Mucosa of stomach (tissue), 1 donor: ENCODE results near the gene ANKRD11.

Experiments used
- H3K27me3 ChIP-seq: one replicate; pipeline ENCODE4 v1.7.0; 2013; ENCODE audit warnings: mild to moderate bottlenecking, low read length; ENCODE audit not compliant: control insufficient read depth, insufficient read depth
- H3K36me3 ChIP-seq: one replicate; pipeline ENCODE4 v1.7.0; 2013; ENCODE audit warnings: low read length; ENCODE audit not compliant: control insufficient read depth, insufficient read depth
- H3K4me1 ChIP-seq: one replicate; pipeline ENCODE4 v1.7.0; 2013; ENCODE audit warnings: mild to moderate bottlenecking, low read length; ENCODE audit not compliant: control insufficient read depth, insufficient read depth
- H3K4me3 ChIP-seq: one replicate; pipeline ENCODE4 v1.7.0; 2013; ENCODE audit warnings: low read length
- H3K9ac ChIP-seq: one replicate; pipeline ENCODE4 v1.7.0; 2013; ENCODE audit warnings: mild to moderate bottlenecking, low read length, moderate library complexity
- H3K9me3 ChIP-seq: one replicate; pipeline ENCODE4 v1.7.0; 2013; ENCODE audit warnings: mild to moderate bottlenecking, low read length, moderate library complexity; ENCODE audit not compliant: control insufficient read depth
- donor health status: Pancreatic carcinoma.

The ANKRD11 gene

DNA sequence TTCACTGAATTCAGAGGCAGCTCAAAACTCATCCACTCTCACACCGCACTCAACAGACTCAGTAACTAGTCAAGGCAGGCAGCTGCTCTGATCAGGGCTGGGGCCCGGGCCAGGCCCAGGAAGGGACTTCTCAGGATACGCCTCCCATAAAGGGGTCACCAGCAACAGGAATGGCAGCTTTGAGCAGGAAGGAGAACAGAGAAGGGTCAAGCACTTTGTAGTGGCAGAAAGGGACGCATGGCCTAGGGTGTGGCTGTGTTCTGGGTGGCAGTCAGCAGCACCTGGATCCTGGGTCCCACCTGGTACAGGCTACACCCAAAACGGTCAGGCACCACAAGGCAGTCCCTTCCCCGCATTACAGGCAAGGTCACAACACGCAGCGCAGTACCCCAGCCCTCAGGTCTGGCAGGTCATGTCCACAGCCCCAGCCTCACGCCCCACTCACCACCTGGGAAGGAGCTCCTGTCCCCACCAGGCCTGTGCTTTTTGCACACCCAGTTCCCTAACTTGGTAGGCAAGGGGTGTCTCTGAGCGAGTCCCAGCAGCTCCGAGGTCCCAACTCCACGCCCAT lies 173.2 kb downstream of the ANKRD11 start:
- Histone ChIP-seq H3K4me1 (peaks cover 86% of the 10 kb centered on the region), H3K4me3 (no peak overlapping the region), H3K27me3 (no peaks in the 10 kb centered on the region), H3K9me3 (no peaks in the 10 kb centered on the region), H3K9ac (no peak overlapping the region), H3K36me3 (peaks cover 6% of the 10 kb centered on the region)

DNA sequence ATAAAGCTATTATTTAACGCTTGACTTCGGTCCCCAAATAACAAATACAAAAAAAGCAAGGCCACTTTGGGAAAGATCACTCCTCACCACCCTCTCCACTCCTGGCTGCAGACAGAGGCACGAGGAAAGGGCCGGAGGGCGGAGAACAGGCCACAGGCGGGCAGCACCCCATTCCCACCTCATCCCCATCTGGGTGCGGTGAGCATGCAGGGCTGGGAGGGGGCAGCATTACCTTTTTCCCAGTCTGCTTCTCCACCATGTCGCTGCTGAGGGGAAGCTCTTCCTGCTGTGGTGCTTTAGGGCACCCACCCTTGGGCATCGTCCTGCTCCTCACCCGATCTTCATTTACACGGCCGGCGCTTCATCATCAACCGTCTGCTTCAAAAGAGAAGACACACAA lies 173.7 kb downstream of the ANKRD11 start:
- peaks cover 82% of the 10 kb centered on the region for H3K4me1 ChIP-seq
- H3K36me3 ChIP-seq, result peaks cover 6% of the 10 kb centered on the region
- no peaks in the 10 kb centered on the region for H3K9me3 ChIP-seq
- no peak overlapping the region for H3K4me3 ChIP-seq
- no peak overlapping the region for H3K9ac ChIP-seq
- H3K27me3 ChIP-seq, result no peaks in the 10 kb centered on the region

DNA sequence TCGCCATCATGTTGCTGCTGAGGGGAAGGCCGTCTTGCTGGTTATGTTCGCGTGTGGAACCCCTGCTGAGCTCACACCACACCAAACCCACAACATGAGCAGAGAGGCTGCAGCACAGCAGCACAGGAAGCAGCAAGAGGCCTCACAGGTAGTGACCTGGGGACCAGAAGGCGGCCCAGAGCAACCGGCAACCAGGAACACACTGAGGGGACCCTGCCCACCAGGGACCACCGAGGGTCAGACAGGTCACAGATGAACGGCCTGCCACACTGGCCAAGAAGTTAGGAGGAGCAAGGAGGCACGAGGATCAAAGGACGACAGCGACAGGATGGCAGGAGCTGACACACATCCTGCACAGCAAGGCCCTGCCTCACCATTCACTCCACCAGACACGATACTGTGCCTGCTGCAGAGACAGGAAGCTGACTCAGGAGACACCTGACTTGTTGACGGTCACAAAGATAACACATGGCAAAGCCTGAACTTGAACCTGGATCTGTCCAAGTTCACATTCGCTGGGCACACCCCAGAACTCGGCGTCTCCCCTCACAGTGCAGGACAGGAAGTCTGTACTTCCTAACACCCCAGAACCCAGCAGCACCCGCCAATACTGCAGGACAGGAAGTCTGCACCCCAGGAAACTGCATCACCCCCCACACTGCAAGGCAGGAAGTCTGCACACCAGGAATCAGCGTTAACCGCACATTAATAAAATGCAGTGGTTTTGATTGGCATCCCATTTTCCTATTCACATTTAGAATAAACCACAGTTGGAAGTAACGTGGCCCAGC lies 174.4 kb downstream of the ANKRD11 start:
- H3K4me1 ChIP-seq, result peaks cover 75% of the 10 kb centered on the region
- H3K36me3 ChIP-seq, result peaks cover 6% of the 10 kb centered on the region
- H3K4me3 ChIP-seq, result no peak overlapping the region
- no peaks in the 10 kb centered on the region for H3K9me3 ChIP-seq
- H3K9ac ChIP-seq, result no peak overlapping the region
- H3K27me3 ChIP-seq, result no peaks in the 10 kb centered on the region

DNA sequence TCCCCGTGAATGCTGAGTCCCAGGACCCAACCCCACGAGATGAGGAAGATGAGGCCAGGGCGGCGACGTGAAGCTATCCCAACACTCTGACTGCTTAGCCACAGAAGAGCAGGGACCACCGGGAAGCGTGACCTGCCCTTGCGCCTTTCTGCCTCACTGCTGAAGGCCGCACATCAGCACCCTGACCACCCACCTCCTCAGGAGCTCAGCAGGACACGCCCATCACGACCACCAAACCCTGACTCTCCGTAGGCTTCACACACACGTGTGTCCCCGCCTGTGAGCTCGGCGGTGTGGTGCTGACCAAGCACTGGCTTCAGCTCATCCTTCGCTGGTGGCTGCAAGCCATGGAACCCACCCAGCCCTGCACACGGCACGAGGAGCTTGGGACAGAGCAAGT lies 175.1 kb downstream of the ANKRD11 start:
- Histone ChIP-seq H3K4me3 (no peak overlapping the region), H3K4me1 (peaks cover 68% of the 10 kb centered on the region), H3K9ac (no peak overlapping the region), H3K36me3 (peaks cover 6% of the 10 kb centered on the region), H3K9me3 (no peaks in the 10 kb centered on the region), H3K27me3 (no peaks in the 10 kb centered on the region)

DNA sequence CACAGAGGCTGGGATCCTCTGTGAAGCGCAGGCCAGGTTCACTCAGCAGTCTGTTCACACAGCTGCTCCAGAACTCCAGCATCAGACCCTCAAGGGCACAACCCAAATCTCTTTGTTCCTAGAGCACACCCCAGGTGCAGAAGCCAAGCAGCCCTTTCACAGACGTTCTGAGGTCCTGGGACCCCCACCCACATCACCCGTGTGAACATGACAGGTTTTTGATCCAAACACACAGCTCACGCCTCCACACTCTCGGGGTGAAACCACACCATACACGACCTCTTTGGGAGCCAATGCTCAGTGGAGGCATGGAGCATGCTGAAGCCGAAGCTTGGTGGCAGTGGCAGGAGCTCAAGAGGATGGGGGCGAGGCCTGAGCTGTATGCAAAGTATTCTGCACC lies 175.5 kb downstream of the ANKRD11 start:
- peaks cover 6% of the 10 kb centered on the region for H3K36me3 ChIP-seq
- no peaks in the 10 kb centered on the region for H3K27me3 ChIP-seq
- H3K9me3 ChIP-seq, result no peaks in the 10 kb centered on the region
- no peak overlapping the region for H3K9ac ChIP-seq
- peaks cover 64% of the 10 kb centered on the region for H3K4me1 ChIP-seq
- no peak overlapping the region for H3K4me3 ChIP-seq

DNA sequence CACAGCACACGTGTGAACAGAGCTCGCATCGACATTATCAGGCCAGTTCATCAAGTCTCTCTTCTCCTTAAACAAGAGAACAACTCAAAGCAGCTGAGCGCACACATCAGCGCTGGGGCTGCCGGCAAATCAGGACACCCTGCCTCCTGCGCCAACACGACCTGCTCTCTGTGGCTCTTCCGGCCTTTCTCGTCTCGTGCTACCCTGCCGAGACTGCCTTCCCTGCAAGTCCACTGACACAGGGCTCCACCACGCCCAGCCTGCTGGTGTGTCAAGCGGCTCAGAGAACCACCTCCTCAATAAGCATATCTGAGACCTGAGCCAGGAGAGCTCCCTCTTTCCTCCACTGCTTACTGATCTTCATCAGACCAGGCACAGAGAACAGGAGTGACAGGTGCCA lies 176.0 kb downstream of the ANKRD11 start:
- Histone ChIP-seq H3K9ac (no peak overlapping the region), H3K36me3 (peaks cover 6% of the 10 kb centered on the region), H3K4me3 (no peak overlapping the region), H3K27me3 (no peaks in the 10 kb centered on the region), H3K4me1 (peaks cover 59% of the 10 kb centered on the region), H3K9me3 (no peaks in the 10 kb centered on the region)

DNA sequence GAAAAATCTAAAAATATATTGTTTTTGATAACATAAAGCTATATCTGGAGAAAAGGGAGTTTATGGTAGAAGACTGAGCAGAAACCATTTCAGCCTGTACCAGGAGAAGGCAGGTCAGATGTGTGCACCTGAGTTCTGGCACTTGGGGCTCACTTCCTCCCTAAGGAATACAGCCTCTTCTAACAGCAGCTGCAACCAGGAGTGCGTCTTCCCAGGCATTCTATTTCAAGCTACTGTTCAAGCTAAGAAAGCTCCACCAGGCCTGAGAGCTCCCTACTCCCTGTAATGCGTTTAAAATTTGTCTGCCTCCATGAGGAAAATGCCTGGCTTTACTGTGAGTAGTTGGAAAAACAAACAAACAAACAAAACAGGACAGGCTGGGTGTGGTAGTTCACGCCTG lies 176.8 kb downstream of the ANKRD11 start:
- H3K9me3 ChIP-seq, result no peaks in the 10 kb centered on the region
- H3K9ac ChIP-seq, result no peak overlapping the region
- H3K27me3 ChIP-seq, result no peaks in the 10 kb centered on the region
- H3K4me3 ChIP-seq, result no peak overlapping the region
- peaks cover 6% of the 10 kb centered on the region for H3K36me3 ChIP-seq
- peaks cover 56% of the 10 kb centered on the region for H3K4me1 ChIP-seq

DNA sequence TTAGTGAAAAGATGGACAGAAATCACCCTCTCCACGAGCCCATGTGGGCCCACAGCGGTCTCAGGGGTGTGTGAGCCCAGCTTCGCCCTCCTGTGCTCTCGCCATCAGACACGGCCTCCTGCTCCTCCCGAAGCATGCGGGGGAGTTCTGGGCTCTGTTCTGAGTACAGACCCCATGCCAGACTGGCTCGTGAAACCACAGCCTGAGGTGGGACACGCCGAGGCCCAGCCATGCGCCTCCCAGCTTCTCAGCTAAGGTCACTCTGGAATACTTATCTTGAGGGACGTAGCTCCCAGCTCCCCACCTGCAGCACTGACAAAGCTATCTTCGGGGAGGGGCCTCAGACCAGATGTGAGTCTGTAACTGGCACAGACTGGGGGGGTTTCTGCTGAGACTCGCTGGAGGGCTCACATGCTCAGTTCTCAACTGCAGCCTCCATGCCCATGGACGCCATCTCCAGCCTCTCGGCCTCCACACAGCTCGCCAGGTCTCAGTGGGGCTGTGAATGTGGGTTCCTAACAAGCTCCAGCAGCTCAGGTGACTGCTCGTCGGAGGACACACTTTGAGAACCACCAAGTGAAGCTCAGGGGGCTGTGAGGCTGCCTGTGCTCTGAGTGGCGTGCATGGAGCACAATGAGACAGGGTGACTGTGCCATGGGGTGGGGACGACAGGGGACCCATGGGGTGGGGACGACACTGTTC lies 177.6 kb downstream of the ANKRD11 start:
- Histone ChIP-seq H3K9ac (no peak overlapping the region), H3K9me3 (no peaks in the 10 kb centered on the region), H3K36me3 (peaks cover 6% of the 10 kb centered on the region), H3K27me3 (no peaks in the 10 kb centered on the region), H3K4me1 (peaks cover 47% of the 10 kb centered on the region), H3K4me3 (no peak overlapping the region)

DNA sequence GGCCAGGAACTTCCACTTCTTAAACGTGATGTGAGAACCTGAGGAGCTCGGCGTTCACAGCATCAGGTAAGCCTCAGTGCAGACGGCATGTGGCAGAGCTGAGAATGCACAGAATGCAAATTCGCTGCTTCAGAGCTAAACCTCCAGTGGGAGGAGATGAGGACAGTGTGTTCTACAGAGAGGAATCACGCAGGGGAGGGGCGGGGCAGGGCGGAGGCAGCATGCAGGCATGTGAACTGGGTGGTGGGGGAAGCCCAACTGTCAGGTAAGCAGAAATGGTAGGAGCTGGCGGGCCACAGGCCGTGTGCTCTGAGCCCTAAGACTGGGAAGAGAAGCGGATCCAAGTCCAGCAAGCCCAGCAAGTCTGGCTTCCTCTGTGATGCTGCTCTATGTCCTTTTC lies 178.2 kb downstream of the ANKRD11 start:
- no peak overlapping the region for H3K9ac ChIP-seq
- H3K27me3 ChIP-seq, result no peaks in the 10 kb centered on the region
- H3K4me1 ChIP-seq, result peaks cover 43% of the 10 kb centered on the region
- no peak overlapping the region for H3K4me3 ChIP-seq
- H3K36me3 ChIP-seq, result peaks cover 6% of the 10 kb centered on the region
- no peaks in the 10 kb centered on the region for H3K9me3 ChIP-seq

DNA sequence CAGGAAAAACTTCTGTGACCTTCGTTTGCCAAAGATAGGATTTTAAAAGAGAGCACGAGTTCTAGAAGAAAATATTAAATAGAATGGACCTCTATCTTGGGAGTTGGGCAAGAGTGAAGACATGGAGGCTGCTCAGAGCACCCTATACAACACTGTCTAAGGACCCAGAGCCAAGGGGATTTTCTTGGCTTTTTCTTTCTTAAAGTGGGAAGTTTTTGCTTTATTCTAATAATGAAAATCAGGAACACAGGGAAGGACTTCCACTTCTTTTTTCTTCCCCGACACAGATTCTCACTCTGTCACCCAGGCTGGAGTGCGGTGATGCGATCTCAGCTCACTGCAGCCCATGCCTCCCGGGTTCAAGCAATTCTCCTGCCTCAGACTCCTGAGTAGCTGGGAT lies 178.7 kb downstream of the ANKRD11 start:
- Histone ChIP-seq H3K9ac (no peak overlapping the region), H3K4me3 (no peak overlapping the region), H3K27me3 (no peaks in the 10 kb centered on the region), H3K4me1 (peaks cover 37% of the 10 kb centered on the region), H3K9me3 (no peaks in the 10 kb centered on the region), H3K36me3 (peaks cover 6% of the 10 kb centered on the region)

DNA sequence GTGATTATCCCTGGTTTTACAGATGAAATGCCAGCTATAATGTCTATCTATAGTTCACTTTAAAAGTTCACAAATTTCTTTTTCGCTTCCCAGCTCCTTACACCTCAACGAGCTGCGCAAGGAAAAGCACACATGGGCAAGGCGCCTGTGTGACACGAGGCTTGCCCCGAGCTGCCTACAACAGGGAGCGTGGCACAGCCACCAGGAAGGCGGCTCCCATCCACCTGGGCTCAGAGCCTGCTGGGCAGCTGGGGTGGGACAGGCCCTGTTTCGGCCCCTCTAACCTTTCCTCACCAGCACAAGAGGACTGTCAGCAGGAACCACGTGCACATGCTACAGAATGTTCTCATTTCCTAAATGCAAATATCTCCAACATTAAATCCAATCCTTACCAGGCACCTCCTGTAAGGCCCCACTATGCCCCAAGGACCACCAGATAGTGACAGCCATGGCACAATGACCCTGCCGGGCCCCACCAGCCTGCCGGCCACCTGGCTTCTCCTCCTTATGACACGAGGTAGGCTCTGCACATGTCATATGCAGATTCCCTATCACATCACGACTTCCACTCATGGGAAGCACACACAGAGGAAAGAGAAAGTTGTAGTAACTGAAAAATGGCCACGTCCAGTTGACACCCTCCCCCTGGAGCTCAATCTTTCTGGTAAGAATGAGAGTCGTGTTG lies 180.8 kb downstream of the ANKRD11 start:
- no peaks in the 10 kb centered on the region for H3K27me3 ChIP-seq
- H3K4me3 ChIP-seq, result no peak overlapping the region
- no peaks in the 10 kb centered on the region for H3K9me3 ChIP-seq
- H3K4me1 ChIP-seq, result peaks cover 17% of the 10 kb centered on the region
- peaks cover 5% of the 10 kb centered on the region for H3K36me3 ChIP-seq
- no peak overlapping the region for H3K9ac ChIP-seq
